Measurements from ENCODE around the gene AHNAK2. TPM values are rescaled to one million over a fixed set of nuclear protein-coding genes. Genes with fewer than 3 reads are reported as not detected.

AHNAK2 gene
- total and polyA plus RNA-seq, 2 experiments from 2014 or later, result 17.8 to 78.0 TPM

DNA sequence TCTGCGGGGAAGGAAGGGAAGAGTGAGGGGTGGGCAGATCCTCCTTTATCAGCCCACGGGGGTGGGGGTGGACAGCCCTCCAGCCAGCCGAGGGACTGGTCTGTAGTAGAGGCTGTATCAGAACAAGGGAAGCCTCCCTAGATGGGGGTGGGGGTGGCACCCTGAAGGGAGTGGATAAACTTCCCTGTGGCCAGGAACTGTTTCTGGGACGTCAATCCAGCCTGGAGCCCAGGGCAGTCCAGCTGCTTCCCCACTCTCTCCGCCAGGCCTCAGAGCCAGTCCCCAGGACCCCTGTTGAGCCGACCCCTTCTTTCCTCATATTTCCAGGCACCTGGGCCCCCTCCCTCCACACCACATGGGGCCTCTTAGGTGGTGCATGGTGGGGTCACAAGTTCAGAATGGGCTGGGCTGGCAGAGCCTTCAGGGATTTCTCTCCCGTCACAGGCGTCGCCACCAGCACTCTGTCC lies 46.8 kb downstream of the AHNAK2 start:
- Histone ChIP-seq H3K27ac (no peak overlapping the region), H3K27me3 (peaks cover 59% of the 10 kb centered on the region)

DNA sequence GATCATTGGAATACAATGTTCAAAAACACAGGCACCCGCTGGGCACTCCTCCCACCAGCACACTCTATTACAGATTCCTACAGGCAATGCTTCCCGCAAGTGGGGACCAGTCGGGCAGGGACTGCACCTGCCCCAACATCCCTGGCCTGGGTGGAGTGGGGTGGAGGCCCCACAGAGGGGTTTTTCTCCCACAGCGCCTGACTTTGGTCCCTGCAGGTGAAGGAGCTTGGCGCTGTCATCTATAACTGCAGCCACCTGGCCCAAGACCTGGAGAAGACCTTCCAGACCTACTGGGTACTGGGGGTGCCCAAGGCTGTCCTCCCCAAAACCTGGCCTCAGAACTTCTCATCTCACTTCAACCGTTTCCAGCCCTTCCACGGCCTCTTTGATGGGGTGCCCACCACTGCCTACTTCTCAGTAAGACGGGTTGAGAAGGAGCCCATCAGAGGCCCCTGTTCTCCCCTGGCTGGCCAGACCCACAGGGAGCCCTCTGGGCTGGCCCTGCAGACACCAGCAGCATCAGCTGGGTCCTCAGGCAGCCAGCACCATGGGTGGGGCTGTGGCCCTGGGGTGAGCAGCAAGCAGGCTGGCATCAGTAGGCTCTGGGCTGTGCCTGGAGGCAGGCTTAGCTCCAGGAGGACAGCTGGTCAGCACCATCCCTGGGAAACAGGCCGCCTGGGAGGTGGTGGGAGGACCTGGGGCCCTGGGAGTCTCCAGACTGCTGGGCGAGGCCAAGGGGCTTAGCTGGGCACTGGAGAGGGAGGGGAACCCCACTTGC lies 47.5 kb downstream of the AHNAK2 start:
- Histone ChIP-seq H3K4me1 (ENCODE audit: low read depth) (peaks cover 42% of the 10 kb centered on the region), H3K4me3 (no peak overlapping the region), H3K9me3 (ENCODE audit: low read depth) (no peaks in the 10 kb centered on the region), H3K27ac (no peak overlapping the region), H3K27me3 (peaks cover 53% of the 10 kb centered on the region), H3K36me3 (no peaks in the 10 kb centered on the region)
- TF ChIP-seq CTCF (IDR thresholded peaks at IDR 0.05; ENCODE audit: low read depth, low read length), result no peak
- no peak for DNase-seq (ENCODE audit: low read depth in 1 of 2, low spot score in 1 of 2)

More for the DNA sequence above, 46.8 kb downstream of the AHNAK2 start:
- H3K9me3 ChIP-seq (ENCODE audit: low read depth), result no peaks in the 10 kb centered on the region
- H3K36me3 ChIP-seq, result no peaks in the 10 kb centered on the region
- peaks cover 38% of the 10 kb centered on the region for H3K4me1 ChIP-seq (ENCODE audit: low read depth)
- TF ChIP-seq CTCF (IDR thresholded peaks at IDR 0.05; ENCODE audit: low read depth, low read length), result no peak
- no peak for DNase-seq (ENCODE audit: low read depth in 1 of 2, low spot score in 1 of 2)
- H3K4me3 ChIP-seq, result no peak overlapping the region

DNA sequence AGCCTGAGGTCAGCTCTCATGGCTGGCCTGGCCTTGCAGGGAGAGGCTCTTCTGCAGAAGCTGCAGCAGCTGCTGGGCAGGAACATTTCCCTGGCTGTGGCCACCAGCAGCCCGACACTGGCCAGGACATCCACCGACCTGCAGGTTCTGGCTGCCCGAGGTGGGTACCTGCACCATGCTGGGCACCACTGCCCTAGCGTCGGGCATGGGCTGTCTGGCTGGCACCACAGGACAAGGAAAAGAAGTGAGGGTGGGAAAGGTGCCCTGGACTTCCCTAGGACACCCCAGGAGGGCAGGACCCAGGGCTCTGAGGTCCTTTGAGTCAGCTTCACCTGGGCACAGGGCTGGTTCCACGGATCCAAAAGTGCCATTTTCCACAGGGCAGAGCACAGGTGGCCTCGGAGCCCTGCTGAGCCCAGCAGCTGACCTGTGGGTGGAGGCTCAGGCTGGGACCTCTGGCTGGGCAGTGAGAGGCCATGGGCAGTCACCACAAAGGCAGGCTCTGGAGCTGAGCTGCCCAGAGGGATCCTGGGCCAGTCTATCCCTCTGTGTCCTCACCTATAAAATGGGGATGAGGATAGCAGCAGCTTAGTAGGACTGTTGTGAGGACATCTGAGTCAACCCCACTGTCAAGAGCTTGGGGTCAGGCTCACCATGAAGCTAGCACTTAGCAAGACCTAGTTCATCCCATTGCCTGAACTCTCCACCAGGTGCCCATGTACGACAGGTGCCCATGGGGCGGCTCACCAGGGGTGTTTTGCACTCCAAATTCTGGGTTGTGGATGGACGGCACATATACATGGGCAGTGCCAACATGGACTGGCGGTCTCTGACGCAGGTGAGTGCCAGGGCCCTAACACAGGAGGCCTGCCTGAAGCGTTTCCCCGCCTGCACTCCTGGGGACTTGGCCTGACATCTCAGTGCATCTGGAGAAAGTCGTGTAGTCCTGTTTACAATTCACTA lies 48.6 kb downstream of the AHNAK2 start:
- DNase-seq (ENCODE audit: low read depth in 1 of 2, low spot score in 1 of 2), result no peak
- Histone ChIP-seq H3K27ac (no peak overlapping the region), H3K4me1 (ENCODE audit: low read depth) (peaks cover 42% of the 10 kb centered on the region), H3K27me3 (peaks cover 42% of the 10 kb centered on the region), H3K36me3 (no peaks in the 10 kb centered on the region), H3K9me3 (ENCODE audit: low read depth) (no peaks in the 10 kb centered on the region), H3K4me3 (no peak overlapping the region)
- TF ChIP-seq CTCF (IDR thresholded peaks at IDR 0.05; ENCODE audit: low read depth, low read length), result no peak

GRCh38 chr14:104928391-104929133 lies 49.6 kb downstream of the AHNAK2 start:
- H3K4me3 ChIP-seq, result no peak overlapping the region
- no peaks in the 10 kb centered on the region for H3K9me3 ChIP-seq (ENCODE audit: low read depth)
- DNase-seq (ENCODE audit: low read depth in 1 of 2, low spot score in 1 of 2), result no peak
- H3K27ac ChIP-seq, result no peak overlapping the region
- no peaks in the 10 kb centered on the region for H3K36me3 ChIP-seq
- peaks cover 42% of the 10 kb centered on the region for H3K4me1 ChIP-seq (ENCODE audit: low read depth)
- peaks cover 33% of the 10 kb centered on the region for H3K27me3 ChIP-seq
- TF ChIP-seq CTCF (IDR thresholded peaks at IDR 0.05; ENCODE audit: low read depth, low read length), result no peak

DNA sequence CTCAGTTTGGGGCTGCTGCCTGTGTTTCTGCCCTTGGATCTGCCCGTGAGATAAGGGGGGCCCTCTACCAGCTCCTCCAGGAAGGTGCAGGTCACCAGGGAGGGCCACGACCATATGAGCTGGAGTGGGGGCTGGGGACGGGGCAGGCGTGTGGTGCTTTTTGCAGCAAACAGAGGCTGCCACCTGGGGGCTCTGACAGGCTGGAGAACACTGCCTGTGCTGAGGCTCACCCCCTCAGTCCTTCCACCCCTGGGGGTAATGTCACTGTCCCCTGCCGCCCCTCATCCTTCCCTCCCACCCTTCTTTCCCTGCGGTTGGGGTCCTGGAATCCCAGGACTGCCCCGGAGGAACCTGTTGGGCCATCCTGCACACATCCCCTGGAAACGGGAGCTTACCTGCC lies 50.3 kb downstream of the AHNAK2 start:
- Histone ChIP-seq H3K36me3 (no peaks in the 10 kb centered on the region), H3K27ac (no peak overlapping the region), H3K9me3 (ENCODE audit: low read depth) (no peaks in the 10 kb centered on the region), H3K27me3 (peaks cover 28% of the 10 kb centered on the region), H3K4me1 (ENCODE audit: low read depth) (peaks cover 41% of the 10 kb centered on the region), H3K4me3 (no peak overlapping the region)
- TF ChIP-seq CTCF (IDR thresholded peaks at IDR 0.05; ENCODE audit: low read depth, low read length), result no peak
- no peak for DNase-seq (ENCODE audit: low read depth in 1 of 2, low spot score in 1 of 2)

All from cardiac muscle cell (in vitro differentiated cells and primary cell).